ENCODE data around the gene SAYSD1. TPM values are rescaled to one million over a fixed set of nuclear protein-coding genes. Genes with fewer than 3 reads are reported as not detected.

SAYSD1 gene
- polyA plus RNA-seq, 2 donors = 7.8 to 7.9 TPM

DNA sequence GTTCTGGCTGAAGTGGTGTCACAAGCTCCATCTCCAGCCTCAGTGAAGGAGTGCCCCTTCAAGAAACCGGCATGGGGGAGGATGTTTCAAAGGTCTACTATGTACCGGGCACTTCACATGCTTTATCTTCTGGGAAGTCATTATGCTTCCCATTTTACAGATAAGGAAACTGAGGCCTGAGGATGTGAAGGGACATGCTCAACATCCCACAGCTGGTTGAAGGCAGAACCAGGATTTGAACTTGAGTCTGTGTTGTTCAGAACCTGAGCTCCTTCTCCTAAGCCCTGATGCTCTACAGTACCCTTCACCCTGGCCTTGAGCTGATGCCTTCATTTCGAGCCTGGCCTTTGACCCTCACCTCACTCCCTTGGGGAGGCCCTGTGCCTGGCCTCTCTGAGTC, 53.4 kb downstream of the SAYSD1 start:
- Histone ChIP-seq H3K4me3 (ENCODE audit: low read depth in 1 of 2, low read length in 2 of 2) (no peak overlapping the region), H3K9me3 (ENCODE audit: control insufficient read depth in 2 of 2, insufficient read depth in 1 of 2, low read depth in 1 of 2, low read length in 1 of 2) (no peaks in the 10 kb centered on the region), H3K27me3 (ENCODE audit: control insufficient read depth in 1 of 2, insufficient read depth in 2 of 2, low read length in 2 of 2) (no peaks in the 10 kb centered on the region), H3K36me3 (ENCODE audit: control insufficient read depth in 2 of 2, insufficient read depth in 2 of 2, low read length in 1 of 2) (no peaks in the 10 kb centered on the region), H3K27ac (ENCODE audit: low read depth in 2 of 2, low read length in 1 of 2) (no peak overlapping the region), H3K4me1 (ENCODE audit: control insufficient read depth in 2 of 2, insufficient read depth in 2 of 2, low read length in 1 of 2) (no peaks in the 10 kb centered on the region)
- 79 to 83% methylated on average over 3 of the region's 3 CpGs for WGBS, 2 donors

DNA sequence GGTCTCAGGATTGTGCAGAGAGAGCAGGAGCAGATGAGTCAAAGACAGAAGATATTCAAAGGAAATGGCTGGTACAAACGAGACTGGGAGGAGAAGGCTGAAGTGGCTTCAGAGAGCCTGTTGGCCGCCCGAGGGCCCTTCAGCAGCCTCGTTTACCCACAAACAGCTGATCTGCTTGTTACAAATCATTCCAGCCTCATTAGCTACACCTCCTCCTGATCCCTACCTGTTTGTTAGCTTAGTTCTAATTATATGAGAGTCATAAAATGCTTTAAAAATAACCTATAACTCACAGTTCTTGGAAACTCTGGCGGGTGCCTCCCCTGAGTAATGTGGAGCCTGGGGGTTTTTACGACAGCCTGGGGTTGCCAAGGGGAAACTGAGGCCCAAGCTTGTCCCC, 53.8 kb downstream of the SAYSD1 start:
- Histone ChIP-seq H3K27me3 (ENCODE audit: control insufficient read depth in 1 of 2, insufficient read depth in 2 of 2, low read length in 2 of 2) (no peaks in the 10 kb centered on the region), H3K9me3 (ENCODE audit: control insufficient read depth in 2 of 2, insufficient read depth in 1 of 2, low read depth in 1 of 2, low read length in 1 of 2) (no peaks in the 10 kb centered on the region), H3K27ac (ENCODE audit: low read depth in 2 of 2, low read length in 1 of 2) (no peak overlapping the region), H3K36me3 (ENCODE audit: control insufficient read depth in 2 of 2, insufficient read depth in 2 of 2, low read length in 1 of 2) (no peaks in the 10 kb centered on the region), H3K4me1 (ENCODE audit: control insufficient read depth in 2 of 2, insufficient read depth in 2 of 2, low read length in 1 of 2) (no peaks in the 10 kb centered on the region), H3K4me3 (ENCODE audit: low read depth in 1 of 2, low read length in 2 of 2) (no peak overlapping the region)
- 59 to 62% methylated on average over 6 of the region's 6 CpGs for WGBS, 2 donors

DNA sequence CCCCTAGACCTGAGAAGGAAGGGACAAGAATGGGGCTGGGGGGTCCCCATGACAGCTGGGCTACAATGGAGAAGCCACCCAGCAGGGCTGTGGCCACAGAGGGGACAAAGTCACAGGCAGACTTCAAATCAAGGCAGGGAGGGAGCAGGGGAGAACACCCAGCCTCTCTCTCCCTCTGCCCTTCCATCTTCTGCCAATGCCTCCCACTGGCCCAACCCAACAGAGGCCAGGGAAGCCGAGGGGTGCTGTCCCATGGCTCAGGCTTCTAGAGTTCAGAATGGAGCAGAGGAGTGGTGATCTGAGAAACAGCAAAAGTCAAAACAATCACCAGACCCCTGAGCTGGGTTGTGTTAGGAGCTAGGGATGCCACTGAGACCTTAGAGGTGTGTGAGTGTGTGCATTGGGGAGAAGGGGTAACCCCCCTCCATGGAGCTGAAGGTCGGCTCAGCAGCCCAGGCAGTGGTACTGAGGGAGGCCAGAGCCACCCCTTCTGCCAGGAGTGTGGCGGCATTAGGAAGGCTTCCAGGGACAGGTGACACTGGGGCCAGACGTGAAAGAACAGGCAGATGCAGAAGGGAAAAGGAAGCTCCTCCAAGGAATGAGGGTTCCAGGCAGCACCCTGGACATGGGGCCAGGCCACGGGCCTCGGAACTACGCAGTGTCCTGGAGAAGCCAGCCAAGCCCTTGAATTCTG, 54.4 kb downstream of the SAYSD1 start:
- Histone ChIP-seq H3K36me3 (ENCODE audit: control insufficient read depth in 2 of 2, insufficient read depth in 2 of 2, low read length in 1 of 2) (no peaks in the 10 kb centered on the region), H3K4me3 (ENCODE audit: low read depth in 1 of 2, low read length in 2 of 2) (no peak overlapping the region), H3K4me1 (ENCODE audit: control insufficient read depth in 2 of 2, insufficient read depth in 2 of 2, low read length in 1 of 2) (no peaks in the 10 kb centered on the region), H3K9me3 (ENCODE audit: control insufficient read depth in 2 of 2, insufficient read depth in 1 of 2, low read depth in 1 of 2, low read length in 1 of 2) (no peaks in the 10 kb centered on the region), H3K27ac (ENCODE audit: low read depth in 2 of 2, low read length in 1 of 2) (no peak overlapping the region), H3K27me3 (ENCODE audit: control insufficient read depth in 1 of 2, insufficient read depth in 2 of 2, low read length in 2 of 2) (no peaks in the 10 kb centered on the region)
- 76 to 89% methylated on average over 7 of the region's 7 CpGs for WGBS, 2 donors

DNA sequence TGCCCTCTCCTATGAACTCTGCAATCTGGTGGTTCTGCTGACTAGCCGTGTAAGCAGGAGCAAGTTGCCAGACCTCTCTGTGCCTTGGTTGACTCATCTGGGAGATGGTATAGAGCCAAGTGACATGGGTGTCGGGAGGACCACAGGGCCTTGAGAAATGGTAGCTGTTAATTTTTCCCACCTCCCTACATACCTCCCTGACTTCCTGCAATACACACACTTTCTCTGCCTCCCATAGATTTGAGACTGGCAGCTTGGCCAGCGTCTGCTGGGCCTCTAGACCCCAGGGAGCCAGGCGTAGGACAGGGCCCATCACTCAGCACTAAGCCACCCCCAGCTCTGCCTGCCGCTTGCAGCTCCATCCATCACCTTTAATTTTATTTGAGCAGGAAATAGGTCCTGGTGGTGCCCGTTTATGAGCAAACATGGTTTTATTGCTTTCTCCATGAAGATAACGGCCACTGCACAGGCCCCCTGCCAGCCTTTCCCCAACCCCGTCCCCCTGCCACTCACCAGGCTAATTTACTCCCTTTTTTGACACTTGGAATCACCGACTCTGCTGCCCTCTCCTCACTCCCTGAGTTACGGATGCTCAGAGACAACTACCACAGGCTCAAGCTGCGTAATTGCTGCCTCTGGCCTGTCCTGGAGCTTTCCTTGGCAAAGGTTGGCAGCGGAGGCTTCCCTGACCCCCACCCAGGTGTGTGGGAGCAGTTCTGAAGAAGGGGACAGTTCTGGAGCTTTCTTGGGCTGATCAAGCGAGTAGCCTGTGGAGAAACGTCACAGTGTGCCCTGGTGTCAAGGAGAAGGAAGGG, 55.3 kb downstream of the SAYSD1 start:
- no peaks in the 10 kb centered on the region for H3K36me3 ChIP-seq (ENCODE audit: control insufficient read depth in 2 of 2, insufficient read depth in 2 of 2, low read length in 1 of 2)
- no peaks in the 10 kb centered on the region for H3K4me1 ChIP-seq (ENCODE audit: control insufficient read depth in 2 of 2, insufficient read depth in 2 of 2, low read length in 1 of 2)
- WGBS, 2 donors = 67% methylated on average over 14 of the region's 14 CpGs
- no peaks in the 10 kb centered on the region for H3K9me3 ChIP-seq (ENCODE audit: control insufficient read depth in 2 of 2, insufficient read depth in 1 of 2, low read depth in 1 of 2, low read length in 1 of 2)
- H3K27ac ChIP-seq (ENCODE audit: low read depth in 2 of 2, low read length in 1 of 2) = no peak overlapping the region
- no peak overlapping the region for H3K4me3 ChIP-seq (ENCODE audit: low read depth in 1 of 2, low read length in 2 of 2)
- no peaks in the 10 kb centered on the region for H3K27me3 ChIP-seq (ENCODE audit: control insufficient read depth in 1 of 2, insufficient read depth in 2 of 2, low read length in 2 of 2)

DNA sequence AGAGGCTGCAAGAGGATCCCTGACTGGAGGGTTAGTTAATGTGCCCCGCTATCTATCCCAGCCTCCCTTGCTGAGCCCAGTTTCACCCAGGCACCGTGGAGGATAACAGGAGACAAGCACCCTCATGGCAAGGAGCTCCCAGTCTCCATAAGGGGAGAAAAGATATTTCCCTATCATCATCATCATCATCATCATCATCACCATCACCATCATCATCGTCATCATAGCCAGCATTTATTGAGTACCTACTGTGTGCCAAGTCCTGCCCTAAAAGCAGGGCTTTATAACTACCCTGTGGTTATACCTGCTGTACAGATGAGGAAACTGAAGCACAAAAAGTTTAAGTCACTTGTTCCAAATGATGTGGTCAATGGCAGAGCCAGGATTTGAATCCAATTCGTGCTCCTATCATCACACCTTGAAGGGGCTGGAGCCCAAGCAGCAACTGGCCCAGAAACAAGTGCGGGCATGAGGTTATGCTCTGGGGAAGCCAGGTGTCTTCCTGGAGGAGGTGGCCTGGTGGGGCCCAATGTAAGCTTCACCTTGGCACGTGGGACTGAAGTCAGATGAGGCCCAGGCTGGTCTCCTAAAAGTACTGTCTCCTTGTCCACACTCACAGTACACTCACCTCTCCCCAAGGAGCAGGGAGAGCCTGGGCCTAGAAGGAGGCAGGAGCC, 56.4 kb downstream of the SAYSD1 start:
- H3K4me1 ChIP-seq (ENCODE audit: control insufficient read depth in 2 of 2, insufficient read depth in 2 of 2, low read length in 1 of 2) = no peaks in the 10 kb centered on the region
- no peak overlapping the region for H3K27ac ChIP-seq (ENCODE audit: low read depth in 2 of 2, low read length in 1 of 2)
- H3K36me3 ChIP-seq (ENCODE audit: control insufficient read depth in 2 of 2, insufficient read depth in 2 of 2, low read length in 1 of 2) = no peaks in the 10 kb centered on the region
- no peaks in the 10 kb centered on the region for H3K9me3 ChIP-seq (ENCODE audit: control insufficient read depth in 2 of 2, insufficient read depth in 1 of 2, low read depth in 1 of 2, low read length in 1 of 2)
- H3K4me3 ChIP-seq (ENCODE audit: low read depth in 1 of 2, low read length in 2 of 2) = no peak overlapping the region
- no peaks in the 10 kb centered on the region for H3K27me3 ChIP-seq (ENCODE audit: control insufficient read depth in 1 of 2, insufficient read depth in 2 of 2, low read length in 2 of 2)
- 71 to 83% methylated on average over 6 of the region's 6 CpGs for WGBS, 2 donors

DNA sequence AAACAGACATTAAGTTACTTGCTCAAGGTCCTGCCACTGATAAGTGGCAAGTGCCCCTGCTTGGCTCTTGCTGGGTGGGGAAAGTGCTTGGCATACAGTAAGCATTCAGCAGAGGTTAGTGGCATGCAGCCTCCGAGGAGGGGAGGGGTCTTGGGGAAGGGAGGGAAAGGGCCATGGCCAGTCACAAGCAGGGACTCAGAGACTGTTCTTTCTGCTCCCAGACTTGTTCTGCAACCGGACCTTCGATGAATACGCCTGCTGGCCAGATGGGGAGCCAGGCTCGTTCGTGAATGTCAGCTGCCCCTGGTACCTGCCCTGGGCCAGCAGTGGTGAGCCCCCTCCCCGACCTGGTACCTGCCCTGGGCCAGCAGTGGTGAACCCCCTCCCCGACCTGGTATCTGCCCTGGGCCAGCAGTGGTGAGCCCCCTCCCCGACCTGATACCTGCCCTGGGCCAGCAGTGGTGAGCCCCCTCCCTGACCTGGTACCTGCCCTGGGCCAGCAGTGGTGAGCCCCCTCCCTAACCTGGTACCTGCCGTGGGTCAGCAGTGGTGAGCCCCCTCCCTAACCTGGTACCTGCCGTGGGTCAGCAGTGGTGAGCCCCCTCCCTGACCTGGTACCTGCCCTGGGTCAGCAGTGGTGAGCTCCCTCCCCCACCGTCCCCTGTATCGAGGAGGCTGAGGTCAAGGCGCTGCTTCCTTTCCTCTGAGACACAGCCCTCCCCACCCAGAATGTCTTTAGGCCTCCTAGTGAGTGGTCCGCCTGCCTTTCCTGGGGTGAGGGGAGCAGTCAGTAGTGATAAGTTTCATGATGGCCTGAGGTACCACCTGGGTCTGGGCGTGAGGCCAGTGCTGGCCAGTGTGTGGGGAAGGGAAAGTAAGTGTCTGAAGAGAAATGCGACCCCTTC, 57.5 kb downstream of the SAYSD1 start:
- no peak overlapping the region for H3K27ac ChIP-seq (ENCODE audit: low read depth in 2 of 2, low read length in 1 of 2)
- no peaks in the 10 kb centered on the region for H3K36me3 ChIP-seq (ENCODE audit: control insufficient read depth in 2 of 2, insufficient read depth in 2 of 2, low read length in 1 of 2)
- H3K27me3 ChIP-seq (ENCODE audit: control insufficient read depth in 1 of 2, insufficient read depth in 2 of 2, low read length in 2 of 2) = no peaks in the 10 kb centered on the region
- no peaks in the 10 kb centered on the region for H3K9me3 ChIP-seq (ENCODE audit: control insufficient read depth in 2 of 2, insufficient read depth in 1 of 2, low read depth in 1 of 2, low read length in 1 of 2)
- no peaks in the 10 kb centered on the region for H3K4me1 ChIP-seq (ENCODE audit: control insufficient read depth in 2 of 2, insufficient read depth in 2 of 2, low read length in 1 of 2)
- H3K4me3 ChIP-seq (ENCODE audit: low read depth in 1 of 2, low read length in 2 of 2) = no peak overlapping the region
- WGBS, 2 donors = 70 to 74% methylated on average over 13 to 17 of the region's 17 CpGs

DNA sequence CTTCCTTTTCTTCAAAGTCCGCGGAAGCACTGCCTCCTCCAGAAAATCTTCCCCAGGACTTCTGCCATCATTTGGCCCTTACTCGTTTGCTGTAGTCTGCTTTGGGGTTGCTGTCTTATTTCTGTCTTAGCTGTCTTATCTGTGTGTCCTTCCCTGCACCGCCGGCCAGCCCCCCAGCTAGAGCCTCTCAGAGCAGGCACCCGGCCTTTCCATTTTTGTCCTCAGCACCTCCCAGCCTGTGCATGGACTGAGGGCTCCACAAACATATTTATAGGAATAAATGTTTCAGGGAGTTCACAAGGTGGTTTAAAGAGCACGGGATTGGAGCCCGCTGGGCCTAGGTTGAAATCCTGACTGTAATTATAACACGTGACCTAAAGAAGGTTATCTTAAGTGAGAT, 58.3 kb downstream of the SAYSD1 start:
- Histone ChIP-seq H3K27me3 (ENCODE audit: control insufficient read depth in 1 of 2, insufficient read depth in 2 of 2, low read length in 2 of 2) (no peaks in the 10 kb centered on the region), H3K9me3 (ENCODE audit: control insufficient read depth in 2 of 2, insufficient read depth in 1 of 2, low read depth in 1 of 2, low read length in 1 of 2) (no peaks in the 10 kb centered on the region), H3K36me3 (ENCODE audit: control insufficient read depth in 2 of 2, insufficient read depth in 2 of 2, low read length in 1 of 2) (no peaks in the 10 kb centered on the region), H3K4me3 (ENCODE audit: low read depth in 1 of 2, low read length in 2 of 2) (no peak overlapping the region), H3K4me1 (ENCODE audit: control insufficient read depth in 2 of 2, insufficient read depth in 2 of 2, low read length in 1 of 2) (no peaks in the 10 kb centered on the region), H3K27ac (ENCODE audit: low read depth in 2 of 2, low read length in 1 of 2) (no peak overlapping the region)
- 85 to 87% methylated on average over 9 of the region's 9 CpGs for WGBS, 2 donors

- H3K4me1 ChIP-seq (ENCODE audit: control insufficient read depth in 2 of 2, insufficient read depth in 2 of 2, low read length in 1 of 2) = no peaks in the 10 kb centered on the region
- no peaks in the 10 kb centered on the region for H3K9me3 ChIP-seq (ENCODE audit: control insufficient read depth in 2 of 2, insufficient read depth in 1 of 2, low read depth in 1 of 2, low read length in 1 of 2)
- no peak overlapping the region for H3K4me3 ChIP-seq (ENCODE audit: low read depth in 1 of 2, low read length in 2 of 2)
- H3K36me3 ChIP-seq (ENCODE audit: control insufficient read depth in 2 of 2, insufficient read depth in 2 of 2, low read length in 1 of 2) = no peaks in the 10 kb centered on the region
- H3K27ac ChIP-seq (ENCODE audit: low read depth in 2 of 2, low read length in 1 of 2) = no peak overlapping the region
- no peaks in the 10 kb centered on the region for H3K27me3 ChIP-seq (ENCODE audit: control insufficient read depth in 1 of 2, insufficient read depth in 2 of 2, low read length in 2 of 2)
- 91 to 100% methylated on average over 5 of the region's 5 CpGs for WGBS, 2 donors
Measured at GRCh38 chr6:39056191-39056590, 58.8 kb downstream of the SAYSD1 start.

GRCh38 chr6:39055661-39056060, 59.3 kb downstream of the SAYSD1 start:
- Histone ChIP-seq H3K27ac (ENCODE audit: low read depth in 2 of 2, low read length in 1 of 2) (no peak overlapping the region), H3K27me3 (ENCODE audit: control insufficient read depth in 1 of 2, insufficient read depth in 2 of 2, low read length in 2 of 2) (no peaks in the 10 kb centered on the region), H3K4me3 (ENCODE audit: low read depth in 1 of 2, low read length in 2 of 2) (no peak overlapping the region), H3K4me1 (ENCODE audit: control insufficient read depth in 2 of 2, insufficient read depth in 2 of 2, low read length in 1 of 2) (no peaks in the 10 kb centered on the region), H3K9me3 (ENCODE audit: control insufficient read depth in 2 of 2, insufficient read depth in 1 of 2, low read depth in 1 of 2, low read length in 1 of 2) (no peaks in the 10 kb centered on the region), H3K36me3 (ENCODE audit: control insufficient read depth in 2 of 2, insufficient read depth in 2 of 2, low read length in 1 of 2) (no peaks in the 10 kb centered on the region)
- 87 to 89% methylated on average over 7 of the region's 7 CpGs for WGBS, 2 donors

Data from esophagus (tissue), 2 donors.